ENCODE measurements around the gene RASL10A.

DNA sequence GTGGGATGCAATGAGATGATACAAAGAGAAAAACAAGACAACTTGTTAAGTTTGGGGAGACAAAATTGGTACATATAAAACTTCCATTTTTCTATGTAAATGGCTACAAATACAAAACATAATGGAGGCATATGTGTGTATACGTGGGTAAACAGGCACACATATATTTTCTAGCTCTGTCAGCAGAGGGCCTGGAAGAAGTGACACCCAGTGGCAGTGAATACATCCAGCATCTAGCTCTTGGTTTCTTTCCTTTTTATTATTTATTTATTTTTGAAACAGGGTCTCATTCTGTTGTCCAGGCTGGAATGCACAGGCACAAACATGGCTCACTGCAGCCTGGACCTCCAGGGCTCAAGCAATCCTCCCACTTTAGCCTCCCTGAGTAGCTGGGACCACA lies 5.0 kb upstream of the RASL10A start:
- TF ChIP-seq EZH2 (IDR thresholded peaks at IDR 0.05; ENCODE audit: insufficient read depth, poor library complexity, severe bottlenecking) (no peak), EZH2phosphoT487 (IDR thresholded peaks at IDR 0.05; ENCODE audit: insufficient read depth, low read depth) (no peak)

All from GM23248 (cell line).